ENCODE data around the gene KRI1. TPM values are rescaled to one million over a fixed set of nuclear protein-coding genes. Genes with fewer than 3 reads are reported as not detected.

Gene KRI1
- total RNA-seq, 2 donors from 2014 or later = 14.4 to 37.7 TPM

DNA sequence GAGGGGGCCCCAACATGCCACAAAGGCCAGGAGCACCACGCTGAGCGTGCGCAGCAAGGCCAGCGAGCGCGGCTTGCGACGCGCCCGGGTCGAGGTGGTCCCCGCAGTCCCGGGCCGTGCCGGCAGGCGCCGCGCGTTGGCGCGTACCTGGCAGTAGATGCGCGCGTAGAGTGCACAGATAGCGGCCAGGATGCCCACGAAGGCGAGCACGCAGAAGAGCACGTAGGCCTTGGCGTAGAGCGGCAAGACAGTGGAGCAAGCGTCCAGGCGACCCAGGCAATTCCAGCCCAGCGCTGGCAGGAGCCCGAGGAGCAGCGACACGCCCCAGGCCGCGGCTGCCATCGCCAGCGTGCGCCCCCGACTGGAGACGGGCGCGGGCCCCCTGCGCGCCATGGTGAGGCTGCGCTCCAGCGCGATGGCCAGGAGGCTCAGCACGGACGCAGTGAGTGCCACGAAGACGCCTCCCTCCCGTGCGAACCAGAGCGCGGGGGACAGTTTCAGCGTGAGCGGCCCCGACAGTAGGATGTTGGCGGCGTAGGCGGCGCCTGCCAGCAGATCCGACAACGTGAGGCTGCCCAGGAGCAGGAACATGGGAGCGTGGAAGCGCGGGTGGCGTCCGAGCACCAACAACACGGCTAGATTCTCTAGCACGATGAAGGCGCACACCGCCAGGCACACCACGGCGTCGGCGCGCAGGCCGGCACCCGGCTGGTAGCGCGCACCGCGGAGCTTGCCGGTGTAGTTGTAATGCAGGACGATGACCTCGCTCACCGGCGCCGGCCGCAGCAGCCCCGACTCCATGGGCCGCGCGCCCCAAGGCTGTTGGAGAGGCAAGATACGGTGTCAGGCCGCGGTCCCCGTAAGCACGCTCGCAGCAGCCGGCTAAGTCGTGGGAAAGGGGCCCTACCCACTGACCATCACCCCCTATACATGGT lies 51.3 kb downstream of the KRI1 start:
- DNase-seq (ENCODE audit: low spot score) = no peak
- TF ChIP-seq, protein P1, sequence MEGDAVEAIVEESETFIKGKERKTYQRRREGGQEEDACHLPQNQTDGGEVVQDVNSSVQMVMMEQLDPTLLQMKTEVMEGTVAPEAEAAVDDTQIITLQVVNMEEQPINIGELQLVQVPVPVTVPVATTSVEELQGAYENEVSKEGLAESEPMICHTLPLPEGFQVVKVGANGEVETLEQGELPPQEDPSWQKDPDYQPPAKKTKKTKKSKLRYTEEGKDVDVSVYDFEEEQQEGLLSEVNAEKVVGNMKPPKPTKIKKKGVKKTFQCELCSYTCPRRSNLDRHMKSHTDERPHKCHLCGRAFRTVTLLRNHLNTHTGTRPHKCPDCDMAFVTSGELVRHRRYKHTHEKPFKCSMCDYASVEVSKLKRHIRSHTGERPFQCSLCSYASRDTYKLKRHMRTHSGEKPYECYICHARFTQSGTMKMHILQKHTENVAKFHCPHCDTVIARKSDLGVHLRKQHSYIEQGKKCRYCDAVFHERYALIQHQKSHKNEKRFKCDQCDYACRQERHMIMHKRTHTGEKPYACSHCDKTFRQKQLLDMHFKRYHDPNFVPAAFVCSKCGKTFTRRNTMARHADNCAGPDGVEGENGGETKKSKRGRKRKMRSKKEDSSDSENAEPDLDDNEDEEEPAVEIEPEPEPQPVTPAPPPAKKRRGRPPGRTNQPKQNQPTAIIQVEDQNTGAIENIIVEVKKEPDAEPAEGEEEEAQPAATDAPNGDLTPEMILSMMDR (IDR thresholded peaks at IDR 0.05) = no peak
- no peaks in the 10 kb centered on the region for H3K36me3 ChIP-seq
- H3K9me3 ChIP-seq = no peaks in the 10 kb centered on the region
- no peak for ATAC-seq (ENCODE audit: insufficient number of reproducible peaks, low FRiP score, low read depth)
- H3K27me3 ChIP-seq (replicated peaks; ENCODE audit: insufficient read depth) = peaks cover 5% of the 10 kb centered on the region
- no peak overlapping the region for H3K27ac ChIP-seq
- H3K4me3 ChIP-seq = no peak overlapping the region
- peaks cover 5 to 20% of the 10 kb centered on the region in 2 donors for H3K4me1 ChIP-seq (ENCODE audit: control insufficient read depth in 1 of 2, low read depth in 2 of 2)

DNA sequence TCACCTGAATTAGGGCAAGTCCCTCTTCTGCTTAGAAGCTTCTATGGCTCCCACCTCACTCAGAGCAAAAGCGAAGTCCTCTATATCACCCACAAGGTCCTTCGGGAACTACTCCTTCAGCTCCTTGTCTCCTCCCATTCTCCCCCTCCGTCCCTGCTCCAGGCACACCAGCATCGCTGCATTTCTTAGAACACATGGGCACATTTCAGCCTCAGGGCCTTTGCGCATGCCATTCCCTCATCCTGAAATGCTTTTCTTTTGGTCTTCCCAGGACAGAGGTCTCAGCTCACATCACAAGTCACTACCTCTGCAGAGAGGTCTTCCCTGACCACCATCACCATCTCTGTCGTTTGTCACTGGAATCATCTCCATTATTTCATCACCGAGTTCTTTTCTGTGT lies 52.6 kb downstream of the KRI1 start:
- Histone ChIP-seq H3K4me1 (ENCODE audit: control insufficient read depth in 1 of 2, low read depth in 2 of 2) (peaks cover 5 to 14% of the 10 kb centered on the region in 2 donors), H3K9me3 (no peaks in the 10 kb centered on the region), H3K36me3 (no peaks in the 10 kb centered on the region), H3K27ac (no peak overlapping the region), H3K27me3 (replicated peaks; ENCODE audit: insufficient read depth) (peaks cover 5% of the 10 kb centered on the region), H3K4me3 (no peak overlapping the region)
- TF ChIP-seq, protein P1 (IDR thresholded peaks at IDR 0.05) = no peak
- no peak for ATAC-seq (ENCODE audit: insufficient number of reproducible peaks, low FRiP score, low read depth)
- no peak for DNase-seq (ENCODE audit: low spot score)

DNA sequence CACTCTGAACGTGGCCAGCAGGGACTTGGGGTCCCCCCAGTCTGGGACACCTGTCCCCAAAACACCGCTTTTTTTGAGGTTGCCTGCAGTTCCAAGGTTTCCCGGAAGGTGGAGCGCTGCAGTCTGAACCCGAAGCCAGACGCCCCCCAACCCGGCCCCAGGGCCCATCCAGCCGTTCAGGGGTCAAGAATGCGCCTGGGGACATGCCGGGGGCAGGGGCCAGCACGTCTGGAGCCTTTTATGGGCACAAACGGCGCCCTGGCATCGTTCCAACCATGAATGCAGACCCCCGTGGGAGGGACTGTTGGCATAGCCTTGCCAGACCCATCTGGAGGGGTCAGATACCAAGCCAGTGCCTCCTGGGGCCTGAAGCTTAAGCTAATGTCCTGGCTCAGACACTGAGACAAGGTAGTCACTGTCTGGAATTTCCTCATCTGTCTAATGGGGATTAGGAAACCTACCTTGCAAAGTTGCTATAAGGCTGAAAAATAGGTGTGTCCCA lies 55.5 kb downstream of the KRI1 start:
- H3K27ac ChIP-seq = no peak overlapping the region
- no peaks in the 10 kb centered on the region for H3K9me3 ChIP-seq
- no peak for DNase-seq (ENCODE audit: low spot score)
- no peaks in the 10 kb centered on the region for H3K4me1 ChIP-seq (ENCODE audit: control insufficient read depth in 1 of 2, low read depth in 2 of 2)
- peaks cover 5% of the 10 kb centered on the region for H3K27me3 ChIP-seq (replicated peaks; ENCODE audit: insufficient read depth)
- ATAC-seq (ENCODE audit: insufficient number of reproducible peaks, low FRiP score, low read depth) = no peak
- H3K4me3 ChIP-seq = no peak overlapping the region
- TF ChIP-seq, protein P1 (IDR thresholded peaks at IDR 0.05) = peak; percentile 52
- no peaks in the 10 kb centered on the region for H3K36me3 ChIP-seq

DNA sequence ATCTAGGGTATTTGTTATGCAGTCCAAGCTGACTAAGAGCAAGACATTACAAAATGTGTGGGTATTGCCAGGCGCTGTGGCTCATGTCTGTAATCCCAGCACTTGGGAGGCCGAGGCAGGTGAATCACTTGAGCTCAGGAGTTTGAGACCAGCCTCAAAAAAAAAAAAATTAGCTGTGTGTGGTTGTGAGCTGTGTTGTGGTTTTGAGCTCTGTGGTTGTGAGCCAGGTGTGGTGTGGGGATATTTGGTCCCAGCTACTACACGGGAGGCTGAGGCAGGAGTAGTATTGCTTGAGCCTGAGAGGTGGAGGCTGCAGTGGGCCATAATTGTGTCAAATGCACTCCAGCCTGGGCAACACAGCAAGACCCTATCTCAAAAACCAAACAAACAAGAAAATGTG lies 57.1 kb downstream of the KRI1 start:
- no peaks in the 10 kb centered on the region for H3K9me3 ChIP-seq
- H3K36me3 ChIP-seq = no peaks in the 10 kb centered on the region
- no peak overlapping the region for H3K27ac ChIP-seq
- TF ChIP-seq, protein P1 (IDR thresholded peaks at IDR 0.05) = no peak
- no peak overlapping the region for H3K4me3 ChIP-seq
- no peak for DNase-seq (ENCODE audit: low spot score)
- peaks cover 4% of the 10 kb centered on the region for H3K27me3 ChIP-seq (replicated peaks; ENCODE audit: insufficient read depth)
- H3K4me1 ChIP-seq (ENCODE audit: control insufficient read depth in 1 of 2, low read depth in 2 of 2) = no peaks in the 10 kb centered on the region
- no peak for ATAC-seq (ENCODE audit: insufficient number of reproducible peaks, low FRiP score, low read depth)

DNA sequence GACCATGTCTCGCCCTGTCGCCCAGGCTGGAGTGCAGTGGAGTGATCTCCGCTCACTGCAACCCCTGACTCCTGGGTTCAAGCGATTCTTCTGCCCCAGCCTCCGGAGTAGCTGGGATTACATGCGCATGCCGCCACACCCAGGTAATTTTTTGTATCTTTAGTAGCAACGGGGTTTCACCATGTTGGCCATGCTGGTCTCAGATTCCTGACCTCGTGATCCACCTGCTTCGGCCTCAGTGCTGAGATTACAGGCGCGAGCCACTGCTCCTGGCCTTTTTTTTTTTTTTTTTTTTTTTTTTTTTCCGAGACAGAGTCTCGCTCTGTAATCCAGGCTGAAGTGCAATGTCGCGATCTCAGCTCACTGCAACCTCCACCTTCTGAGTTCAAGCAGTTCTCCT lies 57.8 kb downstream of the KRI1 start:
- no peak for DNase-seq (ENCODE audit: low spot score)
- Histone ChIP-seq H3K4me3 (no peak overlapping the region), H3K9me3 (no peaks in the 10 kb centered on the region), H3K36me3 (no peaks in the 10 kb centered on the region), H3K27me3 (replicated peaks; ENCODE audit: insufficient read depth) (no peaks in the 10 kb centered on the region), H3K4me1 (ENCODE audit: control insufficient read depth in 1 of 2, low read depth in 2 of 2) (peaks cover 0 to 2% of the 10 kb centered on the region in 2 donors), H3K27ac (no peak overlapping the region)
- no peak for ATAC-seq (ENCODE audit: insufficient number of reproducible peaks, low FRiP score, low read depth)
- TF ChIP-seq, protein P1 (IDR thresholded peaks at IDR 0.05) = no peak
